Measurements from ENCODE around the gene OR2S2.
"Not testable (repeated sequence)": the region's sequence is repeated elsewhere in the genome, so short reads cannot be mapped to it uniquely, and the experiment has no call there.

The OR2S2 gene

DNA sequence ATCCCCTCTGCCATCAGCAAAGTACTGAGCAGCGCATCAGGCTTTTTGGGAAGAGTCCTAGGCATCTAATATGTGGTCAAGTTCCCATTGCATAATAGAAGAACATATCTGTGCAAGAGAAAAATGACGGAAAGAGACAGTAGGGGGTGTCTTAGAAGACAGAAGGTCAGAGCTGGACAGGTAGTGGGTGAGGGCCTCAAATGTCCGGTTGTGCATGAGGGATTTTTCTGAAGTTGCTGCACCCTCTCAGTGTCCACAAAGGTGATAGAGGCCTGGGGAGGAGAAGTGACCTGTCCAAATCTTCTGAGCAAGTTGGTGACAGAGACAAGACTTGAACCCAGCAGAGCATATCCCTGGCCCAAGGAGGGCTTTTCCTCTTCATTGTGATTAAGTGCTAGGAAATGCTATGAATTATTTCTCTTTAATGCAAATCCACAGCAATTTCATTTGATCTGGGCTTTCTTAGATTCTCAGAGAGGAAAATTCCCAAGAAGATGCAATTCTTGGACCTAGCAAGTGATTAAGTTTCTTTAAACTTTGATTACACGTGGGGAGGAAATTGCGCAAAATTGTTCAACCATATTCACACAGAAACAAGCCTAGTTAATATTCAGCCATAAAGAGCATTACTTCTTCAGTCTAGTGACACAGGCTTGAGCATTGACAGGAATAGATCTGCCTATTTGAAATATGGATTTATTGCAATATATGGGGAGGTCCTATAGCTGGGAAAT, at the start of gene OR2S2:
TSS of gene OR2S2 (minus strand) at position 51 of the 734 bp plus-strand sequence. CDS start 56 bp downstream, outside the sequence.
- DNase-seq (ENCODE audit: low spot score), result no peak

- DNase-seq (ENCODE audit: low spot score), result no peak
Measured at GRCh38 chr9:36007316-36007708, 49.4 kb upstream of the OR2S2 start.

DNA sequence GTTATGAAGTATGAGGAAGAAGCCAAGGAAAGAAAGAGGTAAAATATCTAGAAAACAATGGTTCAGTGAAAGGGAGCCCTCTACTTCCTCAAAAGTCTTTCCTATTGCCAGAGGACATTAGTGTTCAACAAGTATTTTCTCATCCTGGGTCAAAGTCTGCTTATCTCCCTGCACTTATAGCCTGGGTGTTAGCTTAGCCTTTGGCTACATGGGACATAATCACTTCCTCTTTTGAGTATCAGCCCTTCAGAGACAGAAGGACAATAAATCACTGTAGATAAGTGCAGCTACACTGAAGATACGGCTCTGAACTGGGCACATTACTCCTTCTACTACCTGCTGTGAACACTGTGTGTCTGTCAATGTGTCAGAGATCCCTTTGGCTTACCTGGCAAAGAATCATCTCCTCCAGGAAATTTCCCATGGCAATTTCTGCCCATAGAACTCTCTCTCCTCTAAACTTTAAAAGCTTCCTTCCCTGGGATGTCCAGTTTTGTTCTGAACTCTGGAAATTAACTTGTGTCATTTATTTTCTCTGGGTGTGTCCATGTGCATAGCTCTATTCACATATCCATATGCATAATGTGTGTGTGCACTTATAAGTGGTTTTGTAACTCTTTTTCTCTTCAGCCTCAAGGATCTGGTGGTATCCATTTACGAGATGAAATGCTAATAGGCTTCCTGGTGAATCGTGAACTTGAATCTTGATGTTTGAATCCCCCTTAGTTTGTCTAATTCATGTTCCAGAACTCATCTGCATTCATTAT, 48.8 kb upstream of the OR2S2 start:
- no peak for DNase-seq (ENCODE audit: low spot score)

DNA sequence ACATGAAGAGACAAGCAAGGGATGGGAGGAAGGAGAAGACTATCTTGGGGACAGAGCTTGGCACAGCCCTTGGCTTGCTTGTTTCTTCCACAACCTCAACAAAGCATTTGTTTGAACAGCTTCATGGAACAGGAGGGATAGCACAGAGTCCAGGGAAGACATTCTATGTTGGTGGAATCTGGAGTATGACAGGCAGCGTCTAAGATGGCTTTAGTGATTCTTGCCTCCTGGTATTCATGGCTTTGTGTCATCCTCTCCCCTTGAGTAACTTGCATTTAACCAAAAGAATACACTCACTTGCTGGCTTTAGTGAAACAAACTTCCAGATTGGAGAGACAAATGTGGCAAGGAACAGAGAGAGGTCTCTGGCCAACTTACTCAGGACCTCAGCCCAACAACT, 47.9 kb upstream of the OR2S2 start:
- DNase-seq (ENCODE audit: low spot score), result no peak

DNA sequence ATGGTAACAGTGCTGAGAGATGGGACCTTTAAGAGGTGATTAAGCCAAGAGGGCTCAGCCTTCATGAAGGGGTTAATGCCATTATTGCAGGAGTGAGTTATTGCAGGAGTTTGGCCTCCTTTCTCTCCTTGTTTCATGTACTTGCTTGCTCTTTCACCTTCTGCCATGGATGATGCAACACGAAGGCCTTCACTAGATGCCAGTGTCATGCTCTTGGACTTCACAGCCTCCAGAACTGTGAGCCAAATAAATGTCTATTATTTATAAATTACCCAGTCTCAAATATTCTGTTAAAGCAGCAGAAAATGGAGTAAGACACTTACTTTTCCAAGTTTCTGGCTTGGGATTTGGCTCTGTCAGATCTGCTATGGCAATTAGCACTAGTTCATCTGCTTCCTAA, 40.4 kb upstream of the OR2S2 start:
- no peak for DNase-seq (ENCODE audit: low spot score)

DNA sequence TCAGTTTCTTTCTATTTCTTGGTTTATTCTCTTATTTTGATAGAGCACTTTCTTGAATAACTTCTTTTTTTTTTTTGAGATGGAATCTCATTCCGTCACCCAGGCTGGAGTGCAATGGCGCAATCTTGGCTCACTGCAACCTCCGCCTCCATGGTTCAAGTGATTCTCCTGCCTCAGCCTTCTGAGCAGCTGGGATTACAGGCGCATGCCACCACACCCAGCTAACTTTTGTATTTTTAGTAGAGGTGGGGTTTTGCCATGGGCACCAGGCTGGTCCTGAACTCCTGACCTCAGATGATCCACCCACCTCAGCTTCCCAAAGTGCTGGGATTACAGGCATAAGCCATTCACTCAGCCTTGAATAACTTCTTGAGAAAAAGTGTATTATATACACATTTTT, 39.1 kb upstream of the OR2S2 start:
- DNase-seq (ENCODE audit: low spot score), result not testable (repeated sequence)

GRCh38 chr9:35996358-35996970, 38.5 kb upstream of the OR2S2 start:
- DNase-seq (ENCODE audit: low spot score), result no peak

DNA sequence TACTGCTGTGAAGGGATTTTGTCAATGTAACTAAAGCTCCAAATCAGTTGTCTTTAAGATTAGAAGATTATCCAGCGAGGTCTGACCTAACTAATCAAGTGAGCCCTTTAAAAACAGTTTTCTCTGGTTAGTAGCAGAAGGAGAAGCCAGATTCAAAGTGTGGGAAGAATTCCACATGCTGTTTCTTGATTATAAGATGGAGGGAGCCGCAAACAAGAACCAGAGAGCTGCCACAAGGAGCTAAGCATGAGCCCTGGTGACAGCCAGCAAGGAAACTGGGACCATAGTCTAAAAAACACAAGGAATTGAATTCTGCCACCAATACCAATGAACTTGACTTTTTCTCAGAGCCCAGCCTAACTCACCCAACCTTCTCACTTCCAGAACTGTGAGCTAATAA, 37.0 kb upstream of the OR2S2 start:
- DNase-seq (ENCODE audit: low spot score), result no peak

- DNase-seq (ENCODE audit: low spot score), result no peak
Measured at GRCh38 chr9:35993976-35994720, 36.2 kb upstream of the OR2S2 start.

DNA sequence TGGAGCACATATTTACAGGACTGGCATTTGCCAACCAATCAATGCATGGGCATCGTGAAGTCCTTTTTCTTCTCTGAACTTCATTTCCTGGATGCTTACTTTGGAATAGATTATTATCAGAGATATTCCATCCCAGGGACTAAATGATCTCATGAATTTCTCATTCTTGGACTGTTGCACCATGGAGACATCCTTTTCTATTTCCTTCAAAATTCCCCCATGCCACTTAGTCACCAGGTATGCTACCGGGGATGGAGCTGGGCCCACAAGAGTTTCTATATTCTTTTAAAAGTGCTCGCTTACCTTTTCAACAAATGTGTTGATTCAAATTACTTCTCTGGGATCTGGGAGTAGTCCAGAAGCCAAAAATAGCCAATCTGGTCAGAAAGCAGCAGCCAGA, 35.2 kb upstream of the OR2S2 start:
- DNase-seq (ENCODE audit: low spot score), result not testable (repeated sequence)

- no peak for DNase-seq (ENCODE audit: low spot score)
Measured at GRCh38 chr9:35990155-35990554, 32.2 kb upstream of the OR2S2 start.

- DNase-seq (ENCODE audit: low spot score), result no peak
Measured at GRCh38 chr9:35984021-35984420, 26.1 kb upstream of the OR2S2 start.

DNA sequence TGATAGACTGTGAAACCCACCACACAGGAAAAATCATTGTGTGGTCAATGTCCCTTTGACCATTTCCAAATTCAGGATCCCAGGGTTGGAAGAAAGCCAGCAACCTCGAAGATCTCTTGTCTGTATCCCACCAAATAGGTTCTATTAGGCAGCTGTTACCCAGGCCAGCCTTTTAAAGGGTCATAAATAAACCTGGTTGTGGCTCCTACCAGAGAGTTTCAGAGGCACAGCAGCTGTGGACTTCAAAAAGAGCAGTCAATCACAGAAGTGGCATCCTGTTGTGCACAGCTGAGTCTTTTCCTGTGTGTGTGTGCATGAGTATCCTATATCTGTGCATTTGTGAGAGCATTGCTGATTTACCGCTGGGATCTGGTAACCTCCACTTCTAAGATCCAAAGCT, 23.7 kb upstream of the OR2S2 start:
- no peak for DNase-seq (ENCODE audit: low spot score)

DNA sequence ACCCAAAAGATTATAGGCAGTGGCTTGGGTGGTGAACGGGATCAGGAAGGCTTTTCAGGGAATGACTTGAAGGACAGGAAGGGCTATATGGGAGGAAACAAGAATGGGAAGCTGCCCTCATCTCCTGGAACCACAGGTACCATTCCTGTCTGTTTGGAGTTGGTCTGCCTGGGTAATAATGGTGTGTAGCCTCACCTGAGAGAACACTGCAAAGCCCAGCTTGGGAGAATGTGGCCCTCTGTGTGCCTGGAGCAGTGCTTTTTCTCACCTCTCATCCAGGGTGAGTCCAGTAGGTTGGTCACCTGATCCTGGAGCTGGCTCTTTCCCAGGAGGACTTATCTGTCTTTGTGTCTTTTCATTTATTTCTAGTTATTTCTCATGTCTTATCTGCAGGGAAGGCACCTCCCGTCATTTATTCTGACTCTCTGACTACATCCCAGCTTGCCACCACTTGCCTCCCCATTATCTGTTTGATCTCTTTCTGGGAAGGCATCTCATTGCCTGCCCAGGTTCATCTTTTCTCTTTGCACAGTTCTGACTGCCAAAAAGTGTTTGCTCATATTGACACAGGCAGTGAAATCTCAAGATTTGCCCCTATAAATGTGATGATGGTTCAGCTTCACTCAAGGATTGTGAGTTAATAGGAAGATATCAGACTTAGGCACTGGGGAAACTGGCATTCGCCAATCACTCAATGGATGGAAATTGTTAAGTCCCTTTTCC, 22.5 kb upstream of the OR2S2 start:
- no peak for DNase-seq (ENCODE audit: low spot score)

- DNase-seq (ENCODE audit: low spot score), result no peak
Measured at GRCh38 chr9:35978792-35979191, 20.8 kb upstream of the OR2S2 start.

- DNase-seq (ENCODE audit: low spot score), result no peak
Measured at GRCh38 chr9:35976726-35977125, 18.8 kb upstream of the OR2S2 start.

DNA sequence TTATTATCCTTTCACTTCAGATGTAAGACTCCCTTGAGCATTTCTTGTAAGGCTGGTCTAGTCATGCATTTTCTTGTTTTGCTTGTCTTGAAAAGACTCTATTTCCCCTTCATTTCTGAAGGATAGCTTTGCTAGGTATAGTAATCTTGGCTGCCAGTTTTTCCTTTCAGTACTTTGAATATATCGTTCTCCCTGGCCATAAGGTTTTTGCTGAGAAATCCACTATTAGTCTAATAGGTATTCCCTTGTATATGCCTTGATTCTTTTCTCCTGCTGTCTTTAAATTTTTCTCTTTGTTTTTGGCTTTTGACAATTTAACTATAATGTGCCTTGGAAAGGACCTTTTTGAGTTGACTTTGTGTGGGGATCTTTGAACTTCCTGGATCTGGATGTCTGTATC, 16.8 kb upstream of the OR2S2 start:
- no peak for DNase-seq (ENCODE audit: low spot score)

DNA sequence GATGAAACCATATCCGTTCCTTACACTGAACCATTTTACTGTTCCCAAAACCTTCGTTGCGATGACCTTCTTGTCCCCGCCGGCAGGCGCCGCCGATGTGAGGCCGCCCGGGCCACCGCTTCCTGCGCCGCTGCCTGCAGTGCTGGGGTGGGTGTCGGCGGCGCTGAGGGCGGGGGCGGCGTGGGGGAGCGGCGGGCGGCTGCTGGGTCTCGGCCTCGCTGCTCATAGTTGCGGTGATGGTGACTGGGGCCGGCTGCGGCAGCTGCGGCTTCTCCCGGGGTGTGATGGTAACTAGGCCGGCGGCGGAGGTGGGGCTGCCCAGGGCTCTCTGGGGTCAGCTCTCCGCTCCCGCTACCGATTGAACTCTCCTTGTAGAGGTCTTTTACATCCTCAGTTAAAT, 14.1 kb upstream of the OR2S2 start:
- peak; percentile 1 for DNase-seq (ENCODE audit: low spot score)

GRCh38 chr9:35967042-35967441, 9.1 kb upstream of the OR2S2 start:
- DNase-seq (ENCODE audit: low spot score), result no peak

- no peak for DNase-seq (ENCODE audit: low spot score)
Measured at GRCh38 chr9:35966433-35966832, 8.5 kb upstream of the OR2S2 start.

GRCh38 chr9:35965011-35965410, 7.1 kb upstream of the OR2S2 start:
- no peak for DNase-seq (ENCODE audit: low spot score)
